GM08714 (cell line): Measurements from ENCODE around the gene TM9SF4.
"Not testable (repeated sequence)": the region's sequence is repeated elsewhere in the genome, so short reads cannot be mapped to it uniquely, and the experiment has no call there.

Experiments
- H3K4me3 ChIP-seq: fragments of 200-500 bp; sonication (Bioruptor generic); 2 replicates; pipeline ENCODE4 v1.5.1; 2014; ENCODE audit warnings: mild to moderate bottlenecking, low read length, inconsistent platforms
- ZNF274 ChIP-seq: IDR thresholded peaks from 2 replicates; pipeline ENCODE4 v1.6.1; 2012; ENCODE audit warnings: mild to moderate bottlenecking, low read depth, low read length

The TM9SF4 gene

GRCh38 chr20:32155017-32155981 lies 45.8 kb downstream of the TM9SF4 start:
- H3K4me3 ChIP-seq: no peak overlapping the region
- no peak for TF ChIP-seq ZNF274

- TF ChIP-seq ZNF274: no peak
- no peak overlapping the region for H3K4me3 ChIP-seq
Measured at GRCh38 chr20:32157611-32158010, 48.1 kb downstream of the TM9SF4 start.

- H3K4me3 ChIP-seq: no peak overlapping the region
- TF ChIP-seq ZNF274: no peak
Measured at GRCh38 chr20:32158351-32158750, 48.8 kb downstream of the TM9SF4 start.

GRCh38 chr20:32158943-32159660 lies 49.6 kb downstream of the TM9SF4 start:
- H3K4me3 ChIP-seq: no peak overlapping the region
- no peak for TF ChIP-seq ZNF274

- TF ChIP-seq ZNF274: no peak
Measured at GRCh38 chr20:32159766-32160221, 50.3 kb downstream of the TM9SF4 start.

GRCh38 chr20:32160341-32160740 lies 50.8 kb downstream of the TM9SF4 start:
- no peak overlapping the region for H3K4me3 ChIP-seq
- no peak for TF ChIP-seq ZNF274

More at GRCh38 chr20:32159766-32160221, 50.3 kb downstream of the TM9SF4 start:
- no peak overlapping the region for H3K4me3 ChIP-seq

GRCh38 chr20:32162351-32162750 lies 52.8 kb downstream of the TM9SF4 start:
- no peak for TF ChIP-seq ZNF274
- no peak overlapping the region for H3K4me3 ChIP-seq

GRCh38 chr20:32163951-32164350 lies 54.4 kb downstream of the TM9SF4 start:
- no peak for TF ChIP-seq ZNF274
- H3K4me3 ChIP-seq: no peak overlapping the region

GRCh38 chr20:32164984-32165735 lies 55.6 kb downstream of the TM9SF4 start:
- H3K4me3 ChIP-seq: no peak overlapping the region
- no peak for TF ChIP-seq ZNF274

- TF ChIP-seq ZNF274: no peak
- H3K4me3 ChIP-seq: no peak overlapping the region
Measured at GRCh38 chr20:32165836-32166545, 56.5 kb downstream of the TM9SF4 start.

GRCh38 chr20:32167552-32167951 lies 58.0 kb downstream of the TM9SF4 start:
- no peak overlapping the region for H3K4me3 ChIP-seq
- TF ChIP-seq ZNF274: no peak

- H3K4me3 ChIP-seq: no peak overlapping the region
- TF ChIP-seq ZNF274: no peak
Measured at GRCh38 chr20:32168184-32168910, 58.8 kb downstream of the TM9SF4 start.

GRCh38 chr20:32177696-32178095 lies 68.2 kb downstream of the TM9SF4 start:
- H3K4me3 ChIP-seq: not testable (repeated sequence)

- TF ChIP-seq ZNF274: no peak
- no peak overlapping the region for H3K4me3 ChIP-seq
Measured at GRCh38 chr20:32179515-32179914, 70.0 kb downstream of the TM9SF4 start.
